SK-N-MC (cell line): ENCODE measurements around the gene C9orf43.
"Not testable (repeated sequence)": the region's sequence is repeated elsewhere in the genome, so short reads cannot be mapped to it uniquely, and the experiment has no call there.

Experiments used
- EZH2 ChIP-seq: fragments of 200-600 bp; sonication (generic); IDR thresholded peaks from one replicate; pipeline ENCODE4 v1.6.1; 2017; ENCODE audit warnings: antibody characterized with exemption
- FOXP2 ChIP-seq: optimal IDR thresholded peaks from 2 replicates; pipeline ENCODE3; 2011; ENCODE audit warnings: mild to moderate bottlenecking, moderate library complexity; ENCODE audit not compliant: insufficient read depth; ENCODE audit errors: extremely low read length, control extremely low read depth
- POLR2AphosphoS5 ChIP-seq: IDR thresholded peaks from 2 replicates; pipeline ENCODE4 v1.6.1; 2012; ENCODE audit warnings: mild to moderate bottlenecking, low read depth, low read length, borderline replicate concordance

GRCh38 chr9:113379829-113380210 lies 30.7 kb upstream of the C9orf43 start:
- not testable (repeated sequence) for TF ChIP-seq POLR2AphosphoS5, EZH2, FOXP2
